HG03066 (cell line): Measurements from ENCODE around the gene PTPN20.

Source experiments
- ATAC-seq: cut with Tn5 transposase; IDR thresholded peaks from one replicate; pipeline ENCODE4 v1.9.1; 2021; ENCODE audit warnings: low read depth; ENCODE audit not compliant: unreplicated experiment

PTPN20 gene

DNA sequence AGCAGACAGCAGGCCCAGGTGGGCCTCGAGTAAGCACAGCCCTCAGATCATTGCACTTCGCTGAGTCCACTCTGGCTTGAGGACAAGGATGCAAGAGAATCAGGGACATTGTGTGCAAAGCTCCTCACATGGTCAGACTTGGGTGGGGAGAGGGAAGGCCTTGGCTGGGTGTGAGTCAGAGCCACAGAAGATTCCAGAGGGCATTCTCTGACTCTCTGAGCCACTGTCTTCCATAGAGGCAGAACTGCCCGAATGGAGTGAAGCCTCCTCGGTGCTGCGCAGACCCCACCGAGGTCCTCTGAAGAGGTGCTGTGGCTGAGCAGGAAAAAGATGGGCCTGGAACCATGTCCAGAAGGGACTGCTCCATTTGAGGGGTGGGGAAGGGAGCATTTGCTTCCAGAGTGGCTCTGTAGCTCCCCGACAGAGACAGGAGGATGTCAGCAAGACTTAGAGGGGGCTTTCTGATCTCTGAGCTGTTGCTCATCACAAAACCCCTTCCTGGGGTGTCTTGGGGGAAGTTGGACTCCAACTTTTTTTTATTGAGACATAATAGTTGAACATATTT, 120.8 kb downstream of the PTPN20 start:
- ATAC-seq = no peak

DNA sequence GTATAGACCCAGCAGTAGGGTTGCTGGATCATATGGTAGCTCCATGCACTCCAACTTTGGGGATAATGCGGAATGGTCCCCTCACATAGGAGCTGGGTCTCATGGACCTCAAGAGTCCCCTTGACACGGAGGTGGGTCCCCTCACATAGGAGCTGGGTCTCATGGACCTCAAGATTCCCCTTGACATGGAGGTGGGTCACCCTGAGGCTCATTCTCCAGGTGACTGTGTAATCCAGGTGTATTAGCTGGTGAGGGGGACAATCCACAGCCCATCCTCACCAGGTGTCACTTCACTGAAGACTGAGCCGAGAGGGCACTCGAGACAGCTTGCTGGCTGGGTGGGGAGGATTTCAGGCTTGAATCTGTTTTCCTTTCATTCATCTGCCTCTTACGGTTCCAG, 121.9 kb downstream of the PTPN20 start:
- no peak for ATAC-seq

DNA sequence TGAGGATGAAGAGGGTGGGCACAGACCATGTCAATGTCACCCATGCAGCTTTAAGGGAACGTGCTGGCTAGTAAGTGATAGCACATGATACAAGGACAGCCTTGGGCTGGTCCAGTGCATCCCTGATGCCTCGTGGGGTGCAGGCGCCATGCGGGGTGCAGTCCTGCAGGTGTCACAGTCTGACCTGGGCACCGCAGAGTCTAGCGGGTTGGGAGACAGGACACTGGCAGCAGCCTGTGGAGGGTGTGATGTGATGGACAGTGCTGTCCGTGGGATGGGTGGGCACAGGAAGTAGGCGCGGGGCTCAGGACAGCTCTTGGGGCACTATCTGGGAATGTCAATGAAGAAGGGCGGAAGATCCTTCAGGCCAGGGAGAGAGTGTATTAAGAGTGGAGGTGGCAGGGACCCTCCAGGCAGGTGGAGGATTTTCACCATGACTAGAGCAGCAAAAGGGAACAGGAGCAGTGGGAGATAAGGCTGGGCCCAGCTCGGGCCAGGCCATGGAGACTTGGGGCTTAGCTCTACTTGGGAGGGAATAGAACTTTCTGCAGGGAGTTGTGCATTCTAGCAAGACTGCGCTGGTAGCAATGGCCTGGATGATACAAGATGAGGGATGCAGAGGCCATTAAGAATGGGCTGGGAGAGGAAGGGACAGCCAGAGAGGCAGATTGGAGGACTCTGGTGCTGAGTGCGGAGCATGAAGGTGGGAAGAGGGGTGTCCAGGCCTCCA, 122.5 kb downstream of the PTPN20 start:
- no peak for ATAC-seq

DNA sequence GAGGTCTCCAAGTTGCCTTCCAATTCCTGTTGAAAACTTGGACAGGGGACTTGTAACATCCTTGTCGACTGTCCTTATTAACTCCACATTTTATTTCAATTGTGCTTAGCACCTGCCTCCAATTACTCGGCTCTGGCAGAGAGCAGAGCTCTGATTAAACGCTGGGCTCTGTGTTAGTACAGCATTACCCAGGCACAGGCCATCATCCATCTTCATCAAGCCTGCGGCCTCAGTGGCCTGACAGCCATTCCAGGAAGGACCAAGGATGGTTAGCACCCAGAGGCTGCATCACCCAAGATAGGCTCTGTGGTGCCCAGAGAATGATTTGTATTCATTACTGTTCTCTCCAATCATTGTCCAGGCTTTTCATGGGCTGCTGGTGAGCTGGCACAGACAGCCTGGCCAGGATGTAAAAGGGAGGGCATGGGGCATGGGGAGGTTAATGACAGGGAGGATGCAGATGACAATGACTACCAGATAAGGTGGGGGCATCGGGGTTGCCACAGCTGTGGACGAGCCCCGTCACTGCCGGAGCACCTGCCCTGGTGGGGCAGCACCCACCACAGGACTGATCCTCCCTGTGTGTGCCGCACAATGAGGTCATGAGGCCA, 123.3 kb downstream of the PTPN20 start:
- no peak for ATAC-seq

DNA sequence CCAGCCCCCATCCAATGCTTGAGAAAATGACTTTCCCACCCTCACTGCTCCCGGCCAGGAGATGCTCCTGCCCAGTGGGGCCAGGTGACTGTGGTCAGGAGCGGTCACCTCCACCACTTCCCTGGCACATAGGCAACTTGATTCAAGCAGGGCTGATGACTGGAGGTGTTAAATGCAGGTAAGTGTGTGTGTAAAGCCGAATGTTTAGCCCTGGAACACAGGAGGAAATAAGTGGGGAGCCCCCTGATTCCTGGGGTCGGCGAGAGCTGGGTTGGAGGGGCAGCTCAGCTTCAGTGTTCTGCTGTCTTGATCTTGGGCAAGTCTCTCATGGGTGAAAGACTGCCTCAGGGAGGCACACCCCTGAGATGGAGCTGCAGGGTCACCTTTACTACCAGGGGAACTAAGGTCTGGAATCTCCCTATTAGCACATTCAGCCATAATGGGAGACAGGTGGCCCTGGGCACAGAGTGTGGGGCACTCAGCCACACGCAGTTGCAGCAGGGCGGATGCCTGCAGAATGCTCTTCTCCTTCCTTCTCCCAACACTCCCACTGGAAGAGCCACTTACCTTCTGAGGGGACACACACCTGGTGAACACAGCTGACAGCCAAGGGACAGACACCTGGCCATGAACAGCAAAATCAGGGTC, 124.1 kb downstream of the PTPN20 start:
- no peak for ATAC-seq

DNA sequence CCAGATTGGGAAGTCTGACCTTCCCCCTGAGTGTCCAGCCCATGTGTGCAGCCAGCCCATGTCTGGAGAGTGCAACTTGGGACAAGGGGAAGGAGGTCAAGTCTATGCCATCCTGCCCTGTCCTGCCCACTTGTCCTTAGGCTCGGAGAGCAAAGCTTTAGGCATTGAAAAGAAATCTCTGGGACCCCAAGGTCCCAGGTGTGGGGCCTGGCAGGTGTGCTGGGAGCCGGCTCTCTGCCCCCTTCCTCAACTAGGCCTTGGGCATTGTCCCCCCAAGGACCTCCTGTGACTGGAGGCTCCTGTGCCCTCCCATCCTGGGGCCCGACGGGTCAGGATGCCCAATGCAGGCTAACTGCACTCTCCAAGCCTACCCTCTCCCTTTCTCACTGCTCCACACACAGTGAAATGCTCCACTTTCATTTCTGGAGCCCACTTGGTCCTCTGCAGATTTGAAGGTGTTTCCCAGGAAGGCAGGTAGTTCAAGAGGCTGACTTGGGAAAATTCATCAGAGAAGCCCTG, 124.7 kb downstream of the PTPN20 start:
- no peak for ATAC-seq

DNA sequence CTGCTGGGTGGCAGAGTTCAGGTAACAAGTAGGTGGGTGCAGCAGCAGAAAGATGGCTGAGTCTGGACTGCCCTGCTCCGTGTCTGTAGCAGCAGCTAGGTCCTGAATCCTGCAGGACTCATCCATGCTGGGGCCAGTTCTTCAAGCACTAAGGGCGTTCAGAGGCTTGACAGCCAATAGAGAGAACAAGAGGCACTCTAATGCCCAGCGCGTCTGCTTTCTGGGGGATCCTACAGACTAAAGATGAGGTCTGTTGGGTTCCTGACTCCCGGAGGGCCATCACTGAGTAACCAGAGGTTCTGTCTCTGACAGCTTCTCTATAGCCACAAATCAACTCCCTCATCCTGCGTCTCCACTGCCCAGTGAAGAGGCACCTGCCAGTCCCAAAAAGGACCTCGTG, 125.5 kb downstream of the PTPN20 start:
- ATAC-seq = no peak

DNA sequence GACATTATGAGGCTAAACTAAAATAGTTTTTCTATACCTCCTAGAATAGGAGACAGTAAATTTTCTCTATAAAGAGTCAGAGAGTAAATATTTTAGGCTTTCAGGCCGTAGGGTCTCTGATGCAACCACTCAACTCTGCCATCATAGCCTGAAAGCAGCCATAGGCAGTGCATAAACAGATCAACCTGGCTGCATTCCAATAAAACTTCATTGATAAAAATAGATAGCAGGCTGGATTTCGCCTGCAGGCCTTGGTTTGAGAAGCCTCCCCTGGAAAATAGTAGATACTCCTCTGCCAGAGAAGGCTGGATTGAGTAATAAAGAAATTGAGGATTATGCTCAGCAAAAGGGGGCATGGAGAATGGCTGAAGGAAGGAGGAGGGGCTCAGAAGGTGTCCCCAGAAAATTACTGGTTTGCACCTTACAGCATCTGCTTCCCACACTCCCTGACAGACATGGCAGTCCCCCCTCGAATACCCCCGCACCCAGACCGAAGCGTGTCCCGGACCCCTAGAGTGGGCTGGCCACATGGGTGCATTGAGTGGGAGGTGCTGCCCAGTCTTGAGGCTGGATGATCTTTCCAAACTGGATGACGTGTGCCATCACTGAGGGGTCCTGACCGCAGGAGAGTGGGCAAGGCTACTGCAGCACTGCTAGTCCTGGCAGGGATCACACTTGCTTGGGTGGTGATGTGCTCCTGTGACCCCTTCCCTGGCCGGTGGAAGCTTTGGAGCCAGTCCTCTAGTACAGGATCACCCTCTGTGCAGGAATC, 126.6 kb downstream of the PTPN20 start:
- no peak for ATAC-seq

DNA sequence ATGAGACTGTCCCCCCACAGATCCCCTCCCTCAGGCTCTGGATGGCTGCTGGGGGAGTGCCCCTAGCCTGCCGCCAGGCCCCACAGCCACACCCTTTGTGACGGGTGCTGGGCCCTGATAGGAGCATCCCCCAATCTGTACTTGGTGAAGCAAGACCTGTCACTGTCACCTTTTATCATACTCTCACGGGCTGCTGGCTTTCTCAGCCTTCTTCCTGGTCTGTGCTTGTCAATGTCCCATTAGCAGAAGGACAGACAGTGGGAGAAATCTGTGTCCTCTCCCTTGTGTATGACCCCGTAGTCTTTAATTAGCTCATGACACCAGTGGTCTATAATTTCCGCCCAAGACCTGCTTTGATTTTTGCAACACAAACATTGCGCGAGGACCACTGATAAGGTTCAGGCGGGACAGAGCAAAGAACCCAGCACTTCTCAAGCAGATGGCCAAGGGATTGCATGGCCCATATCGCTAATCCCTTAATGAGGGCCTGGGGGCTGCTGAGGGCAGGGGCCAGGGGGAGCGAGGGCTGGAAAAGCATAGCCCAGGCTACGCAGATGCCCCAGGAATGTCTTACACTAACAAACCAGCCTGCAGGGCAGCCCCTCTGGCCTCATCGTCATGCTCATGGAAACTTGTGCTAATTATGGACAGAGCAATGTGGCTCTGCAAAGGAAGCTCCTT, 127.8 kb downstream of the PTPN20 start:
- ATAC-seq = no peak

DNA sequence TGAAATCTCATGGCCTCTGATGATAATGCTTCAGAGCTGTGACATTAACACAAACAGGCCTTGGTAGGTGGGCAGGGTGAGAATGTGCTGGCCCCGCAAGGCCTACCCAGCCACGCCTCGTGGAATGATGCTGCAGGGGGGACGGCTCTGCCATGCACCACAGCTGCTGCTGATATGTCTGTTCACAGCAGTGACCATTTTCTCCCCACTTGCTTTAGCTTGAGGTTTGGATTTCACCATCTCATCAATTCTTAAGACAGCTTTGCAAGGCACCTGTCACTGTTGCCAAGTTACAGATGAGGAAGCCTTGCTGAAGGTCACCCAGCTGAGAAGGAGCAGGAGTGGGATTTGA, 128.3 kb downstream of the PTPN20 start:
- no peak for ATAC-seq

DNA sequence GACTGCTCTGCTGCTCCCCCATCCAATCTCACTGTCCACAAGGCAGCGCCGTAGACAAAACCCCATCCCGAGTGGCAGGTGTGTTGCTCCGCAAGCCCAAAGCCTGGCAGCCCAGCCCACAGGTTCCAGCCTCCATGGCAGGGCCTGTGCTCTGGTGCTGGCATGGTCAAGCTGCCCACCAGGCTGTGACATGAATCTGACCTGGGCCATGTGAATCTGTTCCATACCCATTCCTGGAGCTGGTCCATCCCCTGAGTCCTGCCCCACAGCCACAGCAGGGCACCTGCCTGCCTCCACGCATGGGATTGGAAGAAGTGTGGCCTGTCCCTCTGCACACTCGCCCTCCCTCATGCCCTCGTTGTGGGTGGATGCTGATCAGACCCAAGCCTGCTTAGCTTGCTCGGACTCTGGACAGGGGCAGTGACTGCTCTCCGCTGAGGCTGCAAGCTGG, 128.8 kb downstream of the PTPN20 start:
- no peak for ATAC-seq

DNA sequence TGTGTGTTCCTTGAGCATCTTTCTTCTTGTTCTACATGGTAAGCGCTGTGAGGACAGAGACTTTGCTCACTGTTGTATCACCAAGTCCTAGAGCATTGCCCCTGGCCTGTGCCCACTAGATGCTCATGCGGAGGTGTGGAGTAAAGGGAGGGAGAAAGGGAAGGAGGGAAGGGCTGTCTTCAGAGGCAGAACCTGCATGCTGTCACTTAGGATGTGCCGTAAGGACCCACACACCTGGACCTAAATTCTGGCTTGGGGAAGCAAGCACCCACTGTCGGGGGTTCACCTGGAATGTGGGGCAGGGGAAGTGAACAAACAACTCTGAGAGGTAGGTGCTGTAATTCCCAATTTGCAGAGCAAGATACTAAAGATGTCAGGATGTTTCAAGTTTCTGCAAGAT, 129.5 kb downstream of the PTPN20 start:
- ATAC-seq = no peak

DNA sequence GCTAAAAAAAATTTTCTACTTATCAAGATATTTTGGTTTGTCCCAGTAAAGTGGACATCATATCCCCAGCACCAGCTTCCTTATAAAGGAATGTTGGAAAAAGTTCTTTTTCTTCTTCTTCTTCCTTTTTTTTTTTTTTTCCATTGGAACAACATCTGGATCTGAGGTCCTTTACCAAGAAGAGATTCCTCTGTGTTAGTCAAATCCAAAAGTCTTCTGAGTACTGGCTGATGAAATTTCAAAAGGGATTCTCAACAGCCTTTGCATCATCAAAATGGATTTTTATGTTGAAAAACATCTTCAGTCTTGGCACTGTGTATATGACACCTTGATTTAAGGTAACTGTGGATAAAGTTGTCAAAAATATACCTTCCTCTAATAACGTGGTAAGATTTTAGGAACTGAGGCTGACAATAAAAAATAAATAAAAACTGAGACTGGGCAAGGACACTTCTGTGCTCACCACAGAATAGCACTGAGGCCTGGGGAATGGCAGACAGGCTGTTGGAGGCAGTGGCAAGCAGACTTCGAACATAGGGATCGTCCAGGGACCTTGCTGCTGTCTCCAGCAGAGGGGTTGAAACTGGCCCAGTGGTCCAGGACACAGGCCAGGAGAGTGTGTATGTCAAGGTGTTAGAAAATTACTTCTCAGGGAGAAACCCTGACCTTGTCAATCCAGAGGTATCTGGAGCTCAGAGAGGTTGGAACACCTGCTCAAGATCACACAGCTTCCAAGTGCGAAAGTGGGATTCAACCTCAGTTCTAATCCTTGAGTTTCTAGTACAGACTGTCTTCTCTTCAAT, 130.4 kb downstream of the PTPN20 start:
- no peak for ATAC-seq

DNA sequence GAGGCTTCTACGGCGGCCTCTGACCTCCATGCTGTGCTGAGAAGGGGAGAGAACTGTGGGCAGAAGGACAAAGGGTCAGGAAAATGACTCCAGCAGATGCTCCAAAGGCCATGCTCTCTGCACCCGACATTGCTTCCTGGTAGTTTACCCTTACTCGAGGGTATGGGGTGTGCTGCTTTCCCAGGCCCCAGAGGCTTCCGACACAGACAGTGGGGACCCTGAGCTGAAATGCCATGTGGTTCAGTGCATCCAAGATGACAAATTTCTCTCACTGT, 130.9 kb downstream of the PTPN20 start:
- ATAC-seq = no peak

DNA sequence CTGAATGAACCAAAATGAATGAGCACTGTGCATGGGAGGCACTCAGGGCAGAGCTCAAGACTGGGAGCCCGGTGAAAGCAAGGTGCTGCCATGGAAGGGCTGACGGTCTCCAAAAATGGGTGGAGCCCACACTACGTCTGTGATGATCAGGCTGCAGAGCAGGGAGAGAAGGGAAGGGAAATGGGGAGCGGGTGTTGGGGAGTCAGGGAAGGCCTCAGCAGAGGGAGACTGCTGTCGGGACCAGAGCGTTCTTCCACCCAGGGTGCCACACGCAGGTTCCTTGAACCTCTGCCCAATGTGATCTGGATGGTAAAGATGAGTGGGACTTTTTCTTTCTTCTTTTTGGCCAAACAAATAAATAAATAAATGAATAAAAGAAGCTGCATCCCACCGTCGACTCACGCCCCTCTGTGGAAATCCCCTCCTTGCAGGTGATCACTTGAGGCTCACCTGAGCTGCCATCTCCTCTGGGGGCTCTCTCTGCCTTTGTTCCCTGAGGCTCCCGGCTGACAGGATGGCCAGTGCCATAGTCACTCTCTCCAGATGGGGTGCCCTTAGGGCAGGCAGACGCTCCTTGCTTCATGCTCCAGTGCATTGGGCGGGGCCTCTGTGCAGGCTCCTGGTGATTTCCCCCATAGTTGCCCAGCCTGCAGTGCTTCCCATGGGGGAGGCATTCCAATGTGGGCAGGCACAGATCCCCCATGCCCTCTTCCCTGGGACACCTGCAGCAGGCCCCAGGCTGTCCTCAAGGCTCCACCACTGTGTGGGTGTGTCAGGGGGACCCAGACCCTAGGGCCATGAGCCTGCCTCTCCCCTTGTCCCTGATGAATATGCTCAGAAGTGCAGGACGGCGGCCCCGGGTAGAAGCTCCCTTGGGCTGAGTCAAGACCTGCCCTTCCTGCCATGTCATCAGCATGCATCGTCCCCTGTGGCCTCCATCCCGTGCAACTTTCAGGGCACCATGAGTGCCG, 131.8 kb downstream of the PTPN20 start:
- no peak for ATAC-seq

DNA sequence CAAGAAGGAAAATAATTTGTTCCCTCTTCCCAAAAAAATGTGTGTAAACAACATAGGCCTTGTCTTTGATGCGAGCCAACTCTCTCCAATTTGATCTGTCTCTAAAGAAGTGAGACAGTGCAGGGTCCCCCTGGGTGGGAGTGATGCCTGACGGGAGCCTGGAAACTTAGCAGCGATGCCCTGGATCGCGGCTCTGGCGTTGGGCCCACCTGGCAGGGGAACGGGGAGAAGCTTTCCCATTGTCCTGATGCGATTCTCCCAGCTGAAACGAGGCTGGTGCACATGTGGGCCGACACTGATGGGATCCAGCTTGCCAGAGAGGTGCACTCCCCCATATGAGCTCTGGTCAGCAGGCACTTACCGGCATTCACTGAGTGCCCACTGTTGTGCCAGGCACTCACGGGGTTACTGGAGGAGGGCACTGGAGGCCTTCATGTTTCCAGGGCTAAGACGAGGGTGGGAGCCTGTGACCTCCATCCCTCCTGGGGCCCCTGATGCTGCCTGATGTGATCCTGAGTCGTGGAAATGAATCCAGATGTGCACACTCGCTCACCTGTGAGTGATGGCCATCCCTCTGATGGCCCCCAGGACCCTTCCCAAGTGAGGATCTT, 132.8 kb downstream of the PTPN20 start:
- no peak for ATAC-seq

DNA sequence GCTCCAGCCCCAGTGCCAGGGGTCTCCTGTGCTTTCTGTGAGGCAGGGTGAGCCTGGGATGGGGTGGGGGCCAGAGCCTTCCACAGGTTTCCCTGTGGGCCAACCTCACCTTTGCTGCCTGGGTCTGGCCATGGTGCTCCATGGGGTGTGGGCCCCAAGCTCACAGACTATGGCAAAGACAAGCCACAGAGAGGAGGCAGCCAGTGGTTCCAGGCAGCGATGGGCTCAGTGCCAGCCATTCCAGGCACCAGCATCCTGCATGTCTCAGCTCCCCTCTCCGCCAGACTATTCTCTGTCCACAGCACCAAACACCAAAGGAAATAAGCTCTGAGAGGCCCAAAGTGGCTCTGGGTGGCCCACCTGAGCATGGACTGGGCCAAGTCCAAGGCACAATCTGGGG, 133.5 kb downstream of the PTPN20 start:
- ATAC-seq = no peak

DNA sequence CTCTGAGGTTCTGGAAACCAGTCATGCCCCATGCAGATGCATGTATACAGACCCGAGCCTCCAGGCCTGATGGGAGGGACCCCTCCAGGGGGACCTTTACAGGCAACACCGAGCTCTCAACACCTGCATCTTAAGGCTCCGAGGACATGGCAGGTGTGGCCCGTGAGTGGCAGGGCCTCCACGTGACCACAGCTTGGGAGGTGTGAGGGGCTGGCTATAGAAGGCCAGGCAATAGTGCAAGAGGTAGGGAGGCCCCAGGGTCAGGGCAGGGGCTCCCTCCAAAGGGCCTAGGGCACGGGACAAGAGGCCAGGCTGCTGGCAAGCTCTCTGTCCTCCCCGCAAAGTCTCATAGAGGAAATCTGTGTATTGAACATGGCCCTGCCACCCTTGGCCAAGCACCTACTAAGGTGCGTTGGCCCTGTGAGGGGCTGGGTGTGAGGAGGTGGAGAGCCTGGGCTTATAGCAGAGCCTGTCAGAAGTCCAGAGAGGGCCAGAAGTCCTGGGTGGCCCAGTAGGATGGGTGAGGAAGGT, 134.2 kb downstream of the PTPN20 start:
- no peak for ATAC-seq
